Caco-2 (cell line): ENCODE results near the gene RAE1. TPM values are rescaled to one million over a fixed set of nuclear protein-coding genes. Genes with fewer than 3 reads are reported as not detected.

Experiments
- BruUV-seq: library from RNA; stranded (reverse); fragments of 400-500 nt; replicated peaks from 2 replicates; lab custom pipeline; 2021; lab: Mats Ljungman, UMichigan
- CTCF ChIA-PET: fragments of 300-600 bp; sonication (Branson Sonifier 250); formaldehyde crosslinking; loops from one replicate; lab custom pipeline; 2022; ENCODE audit warnings: antibody characterized with exemption; lab: Charles Lee
- POLR2A ChIA-PET: fragments of 300-600 bp; sonication (Branson Sonifier 250); formaldehyde crosslinking; loops from one replicate; lab custom pipeline; 2022; ENCODE audit warnings: antibody characterized with exemption; lab: Charles Lee
- DNase-seq, 2 experiments: peaks; one replicate each; pipeline versions ENCODE4 v3.0.0 to v3.0.0-alpha.2; 2020 to 2022
- H3K27me3 ChIP-seq: replicated peaks from 2 replicates; pipeline ENCODE4 v1.6.0; 2011; ENCODE audit warnings: low read length; ENCODE audit not compliant: control insufficient read depth, insufficient read depth
- H3K36me3 ChIP-seq: 2 replicates; pipeline ENCODE4 v1.5.1; 2011; ENCODE audit warnings: low read length; ENCODE audit not compliant: control insufficient read depth, insufficient read depth
- H3K4me1 ChIP-seq: fragments of 250-450 bp; sonication (Bioruptor Pico); 2 replicates; pipeline ENCODE4 v1.5.1; 2020; ENCODE audit warnings: mild to moderate bottlenecking
- H3K4me3 ChIP-seq: 2 replicates; pipeline ENCODE4 v1.5.1; 2011; ENCODE audit warnings: low read depth, mild to moderate bottlenecking, control low read depth, low read length
- H3K9me3 ChIP-seq: fragments of 250-450 bp; sonication (Bioruptor Pico); 2 replicates; pipeline ENCODE4 v1.5.1; 2020; ENCODE audit warnings: mild to moderate bottlenecking, moderate library complexity
- H3K27ac Mint-ChIP-seq: one replicate; pipeline ENCODE4 v1.8.0; 2022; ENCODE audit warnings: mixed read lengths; ENCODE audit not compliant: unreplicated experiment
- H3K27me3 Mint-ChIP-seq: one replicate; pipeline ENCODE4 v1.8.0; 2022; ENCODE audit warnings: mixed read lengths; ENCODE audit not compliant: insufficient read depth, unreplicated experiment
- H3K36me3 Mint-ChIP-seq: one replicate; pipeline ENCODE4 v1.8.0; 2022; ENCODE audit warnings: mild to moderate bottlenecking, mixed read lengths; ENCODE audit not compliant: insufficient read depth, unreplicated experiment
- H3K4me1 Mint-ChIP-seq: one replicate; pipeline ENCODE4 v1.8.0; 2022; ENCODE audit warnings: low read depth, mixed read lengths; ENCODE audit not compliant: unreplicated experiment
- H3K4me3 Mint-ChIP-seq: one replicate; pipeline ENCODE4 v1.8.0; 2022; ENCODE audit warnings: mild to moderate bottlenecking, moderate library complexity, mixed read lengths; ENCODE audit not compliant: unreplicated experiment
- H3K9me3 Mint-ChIP-seq: one replicate; pipeline ENCODE4 v1.8.0; 2022; ENCODE audit warnings: mixed read lengths; ENCODE audit not compliant: unreplicated experiment
- CTCF ChIP-seq, 2 experiments: fragments of 200-600 bp in 1 of 2; IDR thresholded peaks; 1 replicate in 1 of 2; 2 replicates in 1 of 2; pipeline versions ENCODE4 v1.5.1 to v1.8.0; 2011 to 2022; ENCODE audit warnings: antibody characterized with exemption in 1 of 2, control low read depth in 1 of 2, inconsistent platforms in 1 of 2, low read depth in 1 of 2, low read length in 1 of 2, mild to moderate bottlenecking in 1 of 2, moderate library complexity in 1 of 2; ENCODE audit not compliant: insufficient read depth in 1 of 2, severe bottlenecking in 1 of 2, unreplicated experiment in 1 of 2
- intact Hi-C: fragments of 100-400 bp; cut with micrococcal nuclease; formaldehyde crosslinking; loops from one replicate; pipeline ENCODE4 v1.10.0; 2022; ENCODE audit not compliant: unreplicated experiment
- total RNA-seq: library from RNA; stranded (reverse); gene quantifications from 2 replicates; pipeline ENCODE4 v1.2.3, GENCODE V29; 2022

Gene RAE1
- total RNA-seq, 1 experiment from 2014 or later = 133 TPM

- BruUV-seq = no TSS peak
- no peaks in the 10 kb centered on the region for H3K9me3 ChIP-seq
- Mint-ChIP-seq H3K36me3 (peaks cover 95% of the 10 kb centered on the region), H3K27ac (no peak overlapping the region), H3K9me3 (no peaks in the 10 kb centered on the region), H3K4me1 (no peaks in the 10 kb centered on the region), H3K27me3 (no peaks in the 10 kb centered on the region), H3K4me3 (no peak overlapping the region)
- H3K4me3 ChIP-seq = no peak overlapping the region
- no peaks in the 10 kb centered on the region for H3K4me1 ChIP-seq
- ChIA-PET POLR2A (no interaction called here), CTCF (no interaction called here)
- intact Hi-C loops = no loop called here
- peak in 1 of 2 experiments; percentile 34 for DNase-seq
- no peak for TF ChIP-seq CTCF (IDR thresholded peaks at IDR 0.05; ENCODE audit: insufficient read depth in 1 of 2, low read depth in 1 of 2, low read length in 1 of 2, severe bottlenecking in 1 of 2, unreplicated experiment in 1 of 2)
- no peaks in the 10 kb centered on the region for H3K27me3 ChIP-seq
- H3K36me3 ChIP-seq = peaks cover 19% of the 10 kb centered on the region
Observed at GRCh38 chr20:57369596-57369995, 18.5 kb downstream of the RAE1 start.

GRCh38 chr20:57370316-57370715 lies 19.3 kb downstream of the RAE1 start:
- CTCF ChIA-PET = no interaction called here

DNA sequence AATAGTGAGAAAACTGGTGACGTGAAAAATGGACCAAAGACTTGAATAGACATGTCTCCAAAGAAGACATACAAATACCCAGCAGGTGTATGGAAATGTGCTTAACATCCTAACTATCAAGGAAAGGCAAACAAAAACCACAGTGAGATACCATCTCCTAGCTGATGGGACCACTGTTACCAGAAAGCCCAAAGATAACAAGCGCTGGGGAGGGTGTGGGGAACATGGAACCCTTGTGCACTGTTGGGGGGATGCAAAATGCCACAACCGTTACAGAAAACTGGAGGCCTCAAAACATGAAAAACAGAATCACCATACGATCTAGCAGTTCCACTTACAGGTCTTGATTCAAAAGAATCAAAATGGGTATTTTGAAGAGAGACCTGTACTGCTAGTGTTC lies 20.3 kb downstream of the RAE1 start:
- H3K9me3 ChIP-seq = no peaks in the 10 kb centered on the region
- no peaks in the 10 kb centered on the region for H3K27me3 ChIP-seq
- no peak for DNase-seq
- no peak for TF ChIP-seq CTCF (IDR thresholded peaks at IDR 0.05; ENCODE audit: insufficient read depth in 1 of 2, low read depth in 1 of 2, low read length in 1 of 2, severe bottlenecking in 1 of 2, unreplicated experiment in 1 of 2)
- H3K4me3 ChIP-seq = no peak overlapping the region
- intact Hi-C loops = no loop called here
- no peaks in the 10 kb centered on the region for H3K27me3 Mint-ChIP-seq
- CTCF ChIA-PET = no interaction called here
- H3K27ac Mint-ChIP-seq = no peak overlapping the region
- no peak overlapping the region for H3K4me3 Mint-ChIP-seq
- no TSS peak for BruUV-seq
- H3K9me3 Mint-ChIP-seq = no peaks in the 10 kb centered on the region
- H3K36me3 ChIP-seq = peaks cover 17% of the 10 kb centered on the region
- peaks cover 99% of the 10 kb centered on the region for H3K36me3 Mint-ChIP-seq
- H3K4me1 Mint-ChIP-seq = no peaks in the 10 kb centered on the region
- H3K4me1 ChIP-seq = no peaks in the 10 kb centered on the region
- POLR2A ChIA-PET = no interaction called here

More at GRCh38 chr20:57370316-57370715, 19.3 kb downstream of the RAE1 start:
- no TSS peak for BruUV-seq
- Mint-ChIP-seq H3K9me3 (no peaks in the 10 kb centered on the region), H3K27ac (no peak overlapping the region), H3K27me3 (no peaks in the 10 kb centered on the region), H3K36me3 (peaks cover 99% of the 10 kb centered on the region), H3K4me1 (no peaks in the 10 kb centered on the region), H3K4me3 (no peak overlapping the region)
- Histone ChIP-seq H3K4me1 (no peaks in the 10 kb centered on the region), H3K4me3 (no peak overlapping the region), H3K27me3 (no peaks in the 10 kb centered on the region), H3K9me3 (no peaks in the 10 kb centered on the region), H3K36me3 (peaks cover 23% of the 10 kb centered on the region)
- POLR2A ChIA-PET = no interaction called here
- intact Hi-C loops = no loop called here
- TF ChIP-seq CTCF (IDR thresholded peaks at IDR 0.05; ENCODE audit: insufficient read depth in 1 of 2, low read depth in 1 of 2, low read length in 1 of 2, severe bottlenecking in 1 of 2, unreplicated experiment in 1 of 2) = no peak
- peak in 1 of 2 experiments; percentile 34 for DNase-seq
